Hepatocyte (in vitro differentiated cells): ENCODE data around the gene FXYD2.

Experiments used
- EZH2 ChIP-seq: fragments of 200-600 bp; sonication (generic); IDR thresholded peaks from 2 replicates; pipeline ENCODE4 v1.6.1; 2016; ENCODE audit warnings: antibody characterized with exemption, mild to moderate bottlenecking, borderline replicate concordance
- TF ChIP-seq, protein P1 (sequence below): fragments of 200-600 bp; sonication (generic); IDR thresholded peaks from 2 replicates; pipeline ENCODE4 v1.5.1; 2016; ENCODE audit warnings: antibody characterized with exemption, mild to moderate bottlenecking; ENCODE audit not compliant: poor library complexity

DNA sequence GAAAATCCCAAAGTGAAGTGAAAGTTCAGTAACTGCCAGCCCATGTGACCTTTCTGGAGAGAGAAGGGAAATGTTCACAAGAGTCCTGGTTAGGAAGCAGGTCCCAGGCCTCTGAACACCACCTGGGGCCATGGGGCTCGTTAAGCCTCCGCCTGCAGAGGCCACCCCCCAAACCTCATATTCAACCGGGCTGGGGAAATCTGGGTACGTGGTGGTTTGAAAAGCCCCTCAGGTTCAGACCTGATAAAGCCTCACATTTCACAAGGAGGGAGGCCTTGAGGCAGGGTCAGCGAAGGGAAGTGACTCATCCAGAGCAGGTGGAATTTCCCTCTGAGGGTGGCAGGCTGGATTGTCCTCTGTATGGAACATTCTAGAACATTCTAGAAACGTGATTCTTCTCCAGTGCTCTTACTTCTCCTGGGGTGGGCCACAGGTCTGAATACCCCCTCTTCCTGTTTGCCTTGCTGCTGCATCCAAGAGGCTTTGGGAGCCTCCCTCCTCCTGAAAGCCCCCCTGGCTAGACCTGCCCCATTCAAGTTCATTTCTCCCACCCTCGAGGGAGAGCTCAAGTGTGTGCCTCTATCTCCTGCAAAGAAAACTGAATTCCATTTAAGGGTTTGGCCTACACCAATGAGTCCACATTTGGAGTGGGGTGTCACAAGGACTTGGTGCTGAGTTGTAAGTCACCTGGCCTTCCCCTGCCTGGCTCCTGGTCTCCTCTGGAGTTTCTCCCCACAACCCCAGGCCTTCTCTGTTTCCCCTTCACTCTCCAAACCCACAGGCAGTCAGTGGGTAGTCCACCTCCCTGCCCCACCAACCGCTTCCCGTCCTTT, 6.3 kb downstream of the FXYD2 start:
- TF ChIP-seq, protein P1, sequence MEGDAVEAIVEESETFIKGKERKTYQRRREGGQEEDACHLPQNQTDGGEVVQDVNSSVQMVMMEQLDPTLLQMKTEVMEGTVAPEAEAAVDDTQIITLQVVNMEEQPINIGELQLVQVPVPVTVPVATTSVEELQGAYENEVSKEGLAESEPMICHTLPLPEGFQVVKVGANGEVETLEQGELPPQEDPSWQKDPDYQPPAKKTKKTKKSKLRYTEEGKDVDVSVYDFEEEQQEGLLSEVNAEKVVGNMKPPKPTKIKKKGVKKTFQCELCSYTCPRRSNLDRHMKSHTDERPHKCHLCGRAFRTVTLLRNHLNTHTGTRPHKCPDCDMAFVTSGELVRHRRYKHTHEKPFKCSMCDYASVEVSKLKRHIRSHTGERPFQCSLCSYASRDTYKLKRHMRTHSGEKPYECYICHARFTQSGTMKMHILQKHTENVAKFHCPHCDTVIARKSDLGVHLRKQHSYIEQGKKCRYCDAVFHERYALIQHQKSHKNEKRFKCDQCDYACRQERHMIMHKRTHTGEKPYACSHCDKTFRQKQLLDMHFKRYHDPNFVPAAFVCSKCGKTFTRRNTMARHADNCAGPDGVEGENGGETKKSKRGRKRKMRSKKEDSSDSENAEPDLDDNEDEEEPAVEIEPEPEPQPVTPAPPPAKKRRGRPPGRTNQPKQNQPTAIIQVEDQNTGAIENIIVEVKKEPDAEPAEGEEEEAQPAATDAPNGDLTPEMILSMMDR = no peak
- TF ChIP-seq EZH2 = no peak
